Measurements from ENCODE around the gene SLIT3.

SLIT3 gene

DNA sequence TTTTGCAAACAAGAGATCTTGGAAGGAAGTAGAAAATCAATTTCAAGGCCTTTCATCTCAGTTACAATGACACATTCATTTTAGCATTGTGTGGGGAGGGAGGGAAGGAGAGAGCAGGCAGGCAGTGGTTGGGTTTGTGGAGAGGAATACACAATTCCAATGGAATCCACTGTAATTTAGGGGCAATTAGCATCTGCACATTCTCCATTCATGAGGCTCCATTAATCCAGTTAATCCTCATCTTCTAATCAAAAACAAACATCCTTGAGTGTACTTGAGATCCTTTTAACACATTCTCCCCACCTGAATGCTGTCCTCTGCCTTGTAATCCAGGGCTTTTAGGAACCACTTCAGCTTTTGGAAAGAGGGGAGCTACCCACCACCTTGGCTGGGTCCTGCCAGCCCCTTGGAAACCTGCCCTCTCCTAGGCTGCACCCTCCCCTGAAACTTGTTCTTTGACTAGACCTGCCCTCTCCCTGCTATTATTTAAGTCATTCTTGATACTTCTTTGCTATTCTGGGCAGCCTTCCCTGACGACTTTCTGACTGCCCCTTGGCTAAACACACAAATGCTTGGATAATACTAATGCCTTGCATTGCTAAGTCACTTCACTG lies 271.2 kb downstream of the SLIT3 start:
- no peak for DNase-seq (ENCODE audit: low read depth in 3 of 3)

GRCh38 chr5:169029037-169029436 lies 271.9 kb downstream of the SLIT3 start:
- no peak for DNase-seq (ENCODE audit: low read depth in 3 of 3)

GRCh38 chr5:169027501-169028061 lies 273.4 kb downstream of the SLIT3 start:
- no peak for DNase-seq (ENCODE audit: low read depth in 3 of 3)

- no peak for DNase-seq (ENCODE audit: low read depth in 3 of 3)
These were observed 275.4 kb downstream of the SLIT3 start for GRCh38 chr5:169025491-169025890.

- DNase-seq (ENCODE audit: low read depth in 3 of 3), result no peak
These were observed 276.5 kb downstream of the SLIT3 start for GRCh38 chr5:169024421-169024820.

DNA sequence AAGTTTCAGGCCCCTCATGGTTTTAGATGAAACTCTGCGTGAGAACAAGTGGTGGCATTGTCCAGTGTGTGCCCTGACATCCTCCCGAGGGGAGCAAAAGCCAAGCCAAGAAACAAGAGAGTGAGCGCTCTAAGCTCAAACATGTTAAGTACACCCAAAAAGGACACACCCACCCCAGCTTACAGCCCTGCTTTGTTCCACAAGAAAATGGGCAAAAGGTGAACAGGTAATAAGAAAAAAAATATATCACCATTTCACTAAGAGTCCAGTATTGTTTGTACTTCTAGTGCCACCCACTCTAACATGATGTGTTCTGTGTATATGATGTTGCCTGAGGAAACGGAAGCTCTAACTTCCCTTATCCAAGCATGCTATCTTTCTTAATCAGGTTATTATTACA lies 278.2 kb downstream of the SLIT3 start:
- DNase-seq (ENCODE audit: low read depth in 3 of 3), result no peak

GRCh38 chr5:169020102-169020501 lies 280.8 kb downstream of the SLIT3 start:
- no peak for DNase-seq (ENCODE audit: low read depth in 3 of 3)

- no peak for DNase-seq (ENCODE audit: low read depth in 3 of 3)
These were observed 282.0 kb downstream of the SLIT3 start for GRCh38 chr5:169018925-169019324.

- DNase-seq (ENCODE audit: low read depth in 3 of 3), result no peak
These were observed 284.9 kb downstream of the SLIT3 start for GRCh38 chr5:169015991-169016390.

DNA sequence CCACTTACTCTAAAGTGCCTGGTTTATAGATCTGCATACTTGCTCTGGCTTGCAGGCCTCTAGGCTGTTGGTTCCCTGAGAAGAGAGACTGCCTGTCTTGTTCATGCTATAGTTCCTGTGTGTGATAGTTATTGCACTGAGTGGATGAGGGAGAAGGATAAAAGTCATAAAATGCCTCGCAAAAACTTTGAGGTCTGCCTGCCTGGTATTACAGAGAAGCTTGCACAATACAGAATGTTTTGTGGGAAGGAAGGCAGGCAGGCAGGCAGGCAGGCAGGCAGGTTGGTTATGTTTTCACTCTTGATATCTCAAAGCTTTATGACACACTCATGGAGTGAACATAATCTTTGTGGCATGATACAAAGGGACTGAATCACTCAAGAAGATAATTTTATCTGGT lies 287.1 kb downstream of the SLIT3 start:
- no peak for DNase-seq (ENCODE audit: low read depth in 3 of 3)

GRCh38 chr5:169013208-169013728 lies 287.7 kb downstream of the SLIT3 start:
- no peak for DNase-seq (ENCODE audit: low read depth in 3 of 3)

GRCh38 chr5:169012450-169012849 lies 288.5 kb downstream of the SLIT3 start:
- no peak for DNase-seq (ENCODE audit: low read depth in 3 of 3)

DNA sequence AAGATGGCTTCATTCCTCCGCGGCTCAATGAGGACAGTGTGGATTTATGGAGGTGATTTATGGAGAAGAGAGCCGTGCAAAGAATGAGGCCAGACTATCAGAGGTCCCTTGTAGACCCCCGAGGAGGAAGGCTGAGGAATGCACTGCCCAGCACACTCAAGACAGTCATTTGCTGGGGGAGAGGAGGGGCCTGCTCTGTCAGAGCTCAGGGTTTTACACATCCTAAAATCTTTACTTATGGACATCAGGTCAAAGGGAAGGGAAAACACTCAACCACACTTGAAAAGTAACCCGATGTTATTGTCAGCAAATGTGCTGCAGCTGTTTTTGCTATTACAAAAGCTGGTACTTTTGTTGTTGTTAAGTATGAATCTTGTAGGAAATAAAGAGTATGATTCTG lies 289.5 kb downstream of the SLIT3 start:
- DNase-seq (ENCODE audit: low read depth in 3 of 3), result no peak

- DNase-seq (ENCODE audit: low read depth in 3 of 3), result no peak
These were observed 289.9 kb downstream of the SLIT3 start for GRCh38 chr5:169011009-169011408.

GRCh38 chr5:169009123-169009522 lies 291.8 kb downstream of the SLIT3 start:
- no peak for DNase-seq (ENCODE audit: low read depth in 3 of 3)

GRCh38 chr5:169006842-169007790 lies 293.8 kb downstream of the SLIT3 start:
- no peak for DNase-seq (ENCODE audit: low read depth in 3 of 3)

GRCh38 chr5:169004551-169004950 lies 296.4 kb downstream of the SLIT3 start:
- no peak for DNase-seq (ENCODE audit: low read depth in 3 of 3)

DNA sequence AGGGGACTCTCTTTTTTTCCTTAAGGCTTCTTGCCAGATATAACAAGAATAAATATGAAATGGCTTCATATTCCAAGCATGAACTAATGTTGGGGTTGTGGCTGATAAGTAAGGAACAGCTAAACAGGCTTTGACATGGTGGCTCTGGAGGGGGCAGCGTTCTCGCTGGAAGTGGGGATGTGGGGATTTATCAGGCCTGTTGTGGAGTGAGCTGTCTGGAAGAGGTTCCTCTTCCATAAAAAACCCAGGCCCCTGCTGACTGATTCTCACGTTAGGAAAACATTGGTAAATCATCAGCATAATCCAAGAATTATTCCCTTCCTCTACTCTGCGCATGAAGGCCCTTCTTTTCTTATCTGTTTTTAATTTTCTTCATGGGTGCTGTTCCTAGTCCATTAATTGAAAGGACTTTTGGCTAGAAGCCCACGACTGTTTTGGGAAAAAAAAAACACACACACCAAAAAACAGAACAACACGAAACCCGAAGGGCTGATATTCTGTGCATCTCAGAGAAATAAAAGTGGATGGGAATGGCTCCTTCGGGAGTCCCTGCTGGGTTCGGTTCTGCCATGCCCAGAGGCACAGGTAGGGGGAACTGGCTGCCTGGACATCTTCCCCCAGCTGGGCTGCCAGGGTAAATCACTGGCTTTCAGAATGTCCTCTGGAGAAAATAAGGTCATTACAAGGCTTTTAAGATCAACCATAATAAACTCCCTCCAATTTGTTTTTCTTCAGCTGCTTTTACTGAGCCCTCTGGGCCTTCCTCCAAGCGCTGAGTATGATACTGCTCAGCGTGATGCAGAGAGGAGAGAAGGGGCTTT lies 297.0 kb downstream of the SLIT3 start:
- no peak for DNase-seq (ENCODE audit: low read depth in 3 of 3)

- no peak for DNase-seq (ENCODE audit: low read depth in 3 of 3)
These were observed 297.9 kb downstream of the SLIT3 start for GRCh38 chr5:169002953-169003555.

DNA sequence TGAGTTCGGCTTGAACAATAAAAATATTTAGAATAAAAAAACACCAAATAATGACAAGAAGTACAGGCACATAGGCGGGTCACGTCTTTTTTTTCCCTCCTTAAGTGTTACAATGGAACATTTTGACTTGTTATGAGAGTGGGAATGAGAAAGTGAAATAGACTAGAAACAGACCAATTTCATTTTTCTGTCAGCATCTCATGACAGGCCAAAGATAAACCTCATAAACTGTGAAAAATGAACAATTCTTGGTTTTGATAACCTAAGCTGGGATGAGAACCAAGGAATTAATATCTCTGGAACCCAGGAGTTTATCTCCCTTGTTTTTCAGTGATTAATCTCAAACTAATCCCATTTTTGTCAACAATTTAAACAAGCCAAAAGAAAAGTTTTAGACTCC lies 299.5 kb downstream of the SLIT3 start:
- no peak for DNase-seq (ENCODE audit: low read depth in 3 of 3)

DNA sequence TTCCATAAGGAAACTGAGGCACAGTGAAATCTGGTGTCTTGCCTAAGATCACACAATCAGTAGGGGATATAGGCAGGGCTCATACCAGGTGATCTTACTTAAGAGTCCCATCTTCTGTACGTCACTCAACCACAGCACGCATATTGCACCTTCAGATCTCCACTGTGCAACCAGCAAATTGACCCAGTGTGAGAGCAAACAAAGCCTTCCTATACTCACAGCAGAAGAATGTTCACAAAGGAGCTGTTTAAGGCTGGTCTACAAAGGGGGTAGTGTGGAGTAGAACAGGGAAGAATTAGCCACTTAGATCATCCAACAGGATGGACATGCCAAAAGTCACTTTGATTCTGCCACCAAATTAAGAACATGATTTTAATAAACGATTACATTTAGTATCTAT lies 305.9 kb downstream of the SLIT3 start:
- DNase-seq (ENCODE audit: low read depth in 3 of 3), result no peak
